KBM-7 (cell line): Measurements from ENCODE around the gene CCDC142.
"Not testable (repeated sequence)": the region's sequence is repeated elsewhere in the genome, so short reads cannot be mapped to it uniquely, and the experiment has no call there.

Experiments
- DNase-seq: peaks from one replicate; pipeline ENCODE4 v3.0.0-alpha.2; 2015
- in situ Hi-C: fragments of 300-500 bp; cut with MboI; formaldehyde crosslinking; loops from 2 replicates; pipeline ENCODE4 v1.14.3; 2020; ENCODE audit warnings: low sequenced_read_pairs, low pct_unique_long_range_greater_than_20kb, mixed read lengths

The CCDC142 gene

GRCh38 chr2:74501335-74502071, 18.7 kb upstream of the CCDC142 start:
- no peak for DNase-seq
- in situ Hi-C loops = no loop called here

GRCh38 chr2:74500578-74500946, 17.8 kb upstream of the CCDC142 start:
- no peak for DNase-seq

GRCh38 chr2:74499940-74500577, 17.3 kb upstream of the CCDC142 start:
- DNase-seq = no peak
- in situ Hi-C loops = no loop called here

More at GRCh38 chr2:74500578-74500946, 17.8 kb upstream of the CCDC142 start:
- in situ Hi-C loops = no loop called here

- DNase-seq = no peak
- in situ Hi-C loops = no loop called here
Measured at GRCh38 chr2:74499267-74499939, 16.6 kb upstream of the CCDC142 start, which contains the start of gene LBX2. TSS of gene LBX2 (minus strand) at chr2:74499603. CDS start at chr2:74499537, 66 bp downstream.

- no peak for DNase-seq
- in situ Hi-C loops = no loop called here
Measured at GRCh38 chr2:74498500-74499266, 15.9 kb upstream of the CCDC142 start.

GRCh38 chr2:74497777-74498499, 15.1 kb upstream of the CCDC142 start:
- DNase-seq = no peak

GRCh38 chr2:74496997-74497776, 14.4 kb upstream of the CCDC142 start:
- in situ Hi-C loops = no loop called here
- DNase-seq = no peak

More at GRCh38 chr2:74497777-74498499, 15.1 kb upstream of the CCDC142 start:
- in situ Hi-C loops = no loop called here

GRCh38 chr2:74495440-74495839, 12.6 kb upstream of the CCDC142 start:
- DNase-seq = no peak
- in situ Hi-C loops = no loop called here

GRCh38 chr2:74493546-74493945, 10.7 kb upstream of the CCDC142 start:
- in situ Hi-C loops = no loop called here
- no peak for DNase-seq

- DNase-seq = no peak
- in situ Hi-C loops = no loop called here
Measured at GRCh38 chr2:74491648-74492544, 9.1 kb upstream of the CCDC142 start.

GRCh38 chr2:74489906-74490305, 7.1 kb upstream of the CCDC142 start:
- in situ Hi-C loops = loop anchor here (10.0 kb wide), 1 partner anchor 105 kb away; no protein-coding TSS in a partner anchor
- DNase-seq = no peak

- no peak for DNase-seq
- in situ Hi-C loops = loop anchor here (10.0 kb wide), 1 partner anchor 106 kb away; no protein-coding TSS in a partner anchor
Measured at GRCh38 chr2:74488643-74489481, 6.1 kb upstream of the CCDC142 start.

- DNase-seq = no peak
- in situ Hi-C loops = loop anchor here (10.0 kb wide), 1 partner anchor 109 kb away; no protein-coding TSS in a partner anchor
Measured at GRCh38 chr2:74486141-74486540, 3.3 kb upstream of the CCDC142 start.

- in situ Hi-C loops = loop anchor here (10.0 kb wide), 1 partner anchor 111 kb away; no protein-coding TSS in a partner anchor
Measured at GRCh38 chr2:74483675-74484164, 922 bp upstream of the CCDC142 start.

GRCh38 chr2:74481961-74482800, 617 bp downstream of the CCDC142 start:
- no peak for DNase-seq
- in situ Hi-C loops = loop anchor here (10.0 kb wide), 1 partner anchor 113 kb away; no protein-coding TSS in a partner anchor

More at GRCh38 chr2:74483675-74484164, 922 bp upstream of the CCDC142 start:
- DNase-seq = not testable (repeated sequence)
